Measurements from ENCODE around the gene C14orf119. TPM values are rescaled to one million over a fixed set of nuclear protein-coding genes. Genes with fewer than 3 reads are reported as not detected.

Gene C14orf119
- total RNA-seq, 1 experiment from 2014 or later: 46.8 TPM

DNA sequence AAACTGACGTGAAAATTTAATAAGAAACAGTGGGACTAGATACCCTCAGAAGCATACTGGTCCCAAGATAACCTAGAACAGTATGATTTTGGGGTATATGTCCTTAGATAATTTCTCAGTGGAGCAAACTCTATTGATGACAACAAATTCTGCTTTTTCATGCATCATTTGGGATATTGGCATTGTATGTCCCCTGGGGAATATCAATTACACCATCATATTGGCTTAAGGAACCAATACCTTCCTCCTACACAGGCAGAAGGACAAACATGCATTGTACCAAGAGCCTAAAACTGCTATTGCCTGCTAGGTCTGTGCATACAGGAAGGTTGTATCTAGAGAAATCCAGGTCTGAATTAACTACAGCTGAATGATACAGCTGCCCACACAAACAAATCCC is 20.4 kb upstream of the C14orf119 start:
- no peak overlapping the region for H3K4me3 ChIP-seq (replicated peaks in 1 of 2; ENCODE audit: low read depth in 1 of 2, low read length in 2 of 2)
- ATAC-seq: no peak
- H2AFZ ChIP-seq (ENCODE audit: low read depth, low read length, poor library complexity, severe bottlenecking): no peak overlapping the region
- intact Hi-C loops (cut with micrococcal nuclease): no loop called here
- H3K9ac ChIP-seq (ENCODE audit: low read length): no peak overlapping the region
- no peak overlapping the region for H3K4me2 ChIP-seq (ENCODE audit: low read length)
- peaks cover 48% of the 10 kb centered on the region in 2 experiments for H3K36me3 ChIP-seq (ENCODE audit: control insufficient read depth in 1 of 2, insufficient read depth in 2 of 2, low read length in 2 of 2)
- ChIA-PET RAD21 (ENCODE audit: low non-redundant PET in 1 of 2, low total read pairs in 2 of 2, uncharacterized antibody in 2 of 2, unreplicated experiment in 2 of 2) (no interaction called here), POLR2A (interaction anchor here (5.4 kb wide), 1 partner anchor 20 kb away, joined by 35 read pairs; the partner anchor contains the start of genes ACIN1 and C14orf119), CTCF (interaction anchor here (1.2 to 1.8 kb wide), 3 partner anchors 17 to 46 kb away, joined by 3 to 5 read pairs (median 4); partner anchors contain the start of genes ACIN1 and C14orf119)
- H3K9me2 ChIP-seq (ENCODE audit: insufficient read depth): no peaks in the 10 kb centered on the region
- no peak overlapping the region for H3K27ac ChIP-seq (ENCODE audit: low read depth, low read length)
- H3K79me2 ChIP-seq (ENCODE audit: insufficient read depth, low read length): peaks cover 40% of the 10 kb centered on the region
- no peaks in the 10 kb centered on the region for H4K20me1 ChIP-seq (ENCODE audit: insufficient read depth)
- TF ChIP-seq EZH2 (IDR thresholded peaks at IDR 0.05) (no peak), TCF7L2 (IDR thresholded peaks at IDR 0.05; ENCODE audit: borderline replicate concordance, extremely low read depth, insufficient read depth, insufficient read length) (no peak), EGR1 (IDR thresholded peaks at IDR 0.05; ENCODE audit: low read depth) (no peak), FOSL1 (IDR thresholded peaks at IDR 0.05; ENCODE audit: low read depth) (no peak), ZNF274 (IDR thresholded peaks at IDR 0.05; ENCODE audit: low read depth, low read length) (no peak), SP1 (IDR thresholded peaks at IDR 0.05; ENCODE audit: low read depth) (no peak), JUND (IDR thresholded peaks at IDR 0.05) (no peak), ZFX (IDR thresholded peaks at IDR 0.05) (no peak), POLR2A (IDR thresholded peaks at IDR 0.05; ENCODE audit: borderline replicate concordance, extremely low read depth, insufficient read depth, insufficient read length) (no peak), YY1 (IDR thresholded peaks at IDR 0.05; ENCODE audit: extremely low read depth, insufficient replicate concordance, low read depth, low read length) (no peak)
- TF ChIP-seq, protein P1, sequence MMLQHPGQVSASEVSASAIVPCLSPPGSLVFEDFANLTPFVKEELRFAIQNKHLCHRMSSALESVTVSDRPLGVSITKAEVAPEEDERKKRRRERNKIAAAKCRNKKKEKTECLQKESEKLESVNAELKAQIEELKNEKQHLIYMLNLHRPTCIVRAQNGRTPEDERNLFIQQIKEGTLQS (IDR thresholded peaks at IDR 0.05): no peak
- TF ChIP-seq, protein P2, sequence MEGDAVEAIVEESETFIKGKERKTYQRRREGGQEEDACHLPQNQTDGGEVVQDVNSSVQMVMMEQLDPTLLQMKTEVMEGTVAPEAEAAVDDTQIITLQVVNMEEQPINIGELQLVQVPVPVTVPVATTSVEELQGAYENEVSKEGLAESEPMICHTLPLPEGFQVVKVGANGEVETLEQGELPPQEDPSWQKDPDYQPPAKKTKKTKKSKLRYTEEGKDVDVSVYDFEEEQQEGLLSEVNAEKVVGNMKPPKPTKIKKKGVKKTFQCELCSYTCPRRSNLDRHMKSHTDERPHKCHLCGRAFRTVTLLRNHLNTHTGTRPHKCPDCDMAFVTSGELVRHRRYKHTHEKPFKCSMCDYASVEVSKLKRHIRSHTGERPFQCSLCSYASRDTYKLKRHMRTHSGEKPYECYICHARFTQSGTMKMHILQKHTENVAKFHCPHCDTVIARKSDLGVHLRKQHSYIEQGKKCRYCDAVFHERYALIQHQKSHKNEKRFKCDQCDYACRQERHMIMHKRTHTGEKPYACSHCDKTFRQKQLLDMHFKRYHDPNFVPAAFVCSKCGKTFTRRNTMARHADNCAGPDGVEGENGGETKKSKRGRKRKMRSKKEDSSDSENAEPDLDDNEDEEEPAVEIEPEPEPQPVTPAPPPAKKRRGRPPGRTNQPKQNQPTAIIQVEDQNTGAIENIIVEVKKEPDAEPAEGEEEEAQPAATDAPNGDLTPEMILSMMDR (IDR thresholded peaks at IDR 0.05 in 2 of 3, conservative IDR thresholded peaks at IDR 0.05 in 1 of 3; ENCODE audit: borderline replicate concordance in 1 of 3, insufficient read depth in 1 of 3, low read depth in 2 of 3, low read length in 2 of 3): no peak
- TF ChIP-seq, protein P3, sequence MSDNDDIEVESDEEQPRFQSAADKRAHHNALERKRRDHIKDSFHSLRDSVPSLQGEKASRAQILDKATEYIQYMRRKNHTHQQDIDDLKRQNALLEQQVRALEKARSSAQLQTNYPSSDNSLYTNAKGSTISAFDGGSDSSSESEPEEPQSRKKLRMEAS (IDR thresholded peaks at IDR 0.05): no peak
- TF ChIP-seq, protein P4, sequence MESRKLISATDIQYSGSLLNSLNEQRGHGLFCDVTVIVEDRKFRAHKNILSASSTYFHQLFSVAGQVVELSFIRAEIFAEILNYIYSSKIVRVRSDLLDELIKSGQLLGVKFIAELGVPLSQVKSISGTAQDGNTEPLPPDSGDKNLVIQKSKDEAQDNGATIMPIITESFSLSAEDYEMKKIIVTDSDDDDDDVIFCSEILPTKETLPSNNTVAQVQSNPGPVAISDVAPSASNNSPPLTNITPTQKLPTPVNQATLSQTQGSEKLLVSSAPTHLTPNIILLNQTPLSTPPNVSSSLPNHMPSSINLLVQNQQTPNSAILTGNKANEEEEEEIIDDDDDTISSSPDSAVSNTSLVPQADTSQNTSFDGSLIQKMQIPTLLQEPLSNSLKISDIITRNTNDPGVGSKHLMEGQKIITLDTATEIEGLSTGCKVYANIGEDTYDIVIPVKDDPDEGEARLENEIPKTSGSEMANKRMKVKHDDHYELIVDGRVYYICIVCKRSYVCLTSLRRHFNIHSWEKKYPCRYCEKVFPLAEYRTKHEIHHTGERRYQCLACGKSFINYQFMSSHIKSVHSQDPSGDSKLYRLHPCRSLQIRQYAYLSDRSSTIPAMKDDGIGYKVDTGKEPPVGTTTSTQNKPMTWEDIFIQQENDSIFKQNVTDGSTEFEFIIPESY (IDR thresholded peaks at IDR 0.05; ENCODE audit: extremely low read depth, insufficient replicate concordance, low read length): no peak
- peaks cover 29 to 59% of the 10 kb centered on the region in 2 experiments for H3K4me1 ChIP-seq (ENCODE audit: control insufficient read depth in 1 of 2, insufficient read depth in 2 of 2, low read length in 2 of 2)
- H3K27me3 ChIP-seq (ENCODE audit: insufficient read depth, low read length): no peaks in the 10 kb centered on the region
- no TSS peak for BruUV-seq (replicated peaks)
- DNase-seq (ENCODE audit: low read depth, low spot score): no peak
- H3K9me3 ChIP-seq (ENCODE audit: control insufficient read depth in 1 of 2, insufficient read depth in 1 of 2, low read depth in 1 of 2, low read length in 2 of 2): no peaks in the 10 kb centered on the region

Data from HCT116 (cell line).